SH-SY5Y (cell line): ENCODE results near the gene BORCS5.

Experiments
- GATA2 ChIP-seq: IDR thresholded peaks from 2 replicates; pipeline ENCODE4 v1.6.1; 2011; ENCODE audit warnings: mild to moderate bottlenecking, low read depth, low read length
- GATA3 ChIP-seq: IDR thresholded peaks from 2 replicates; pipeline ENCODE4 v1.6.1; 2011; ENCODE audit warnings: low read depth, mild to moderate bottlenecking, low read length, moderate library complexity

- no peak for TF ChIP-seq GATA2
- TF ChIP-seq GATA3: no peak
Measured at GRCh38 chr12:12469386-12469785, 112.5 kb downstream of the BORCS5 start.
